GM12878 (cell line): ENCODE measurements around the gene COL9A3. TPM values are rescaled to one million over a fixed set of nuclear protein-coding genes. Genes with fewer than 3 reads are reported as not detected.

Experiments used
- ATAC-seq: fragments of 200-7000 bp; cut with Tn5 transposase; 3 replicates; pipeline ENCODE4 v1.9.1; 2020; ENCODE audit warnings: mild to moderate bottlenecking, moderate library complexity
- BruUV-seq: library from RNA; stranded (reverse); fragments of 400-500 nt; replicated peaks from 2 replicates; lab custom pipeline; 2021; lab: Mats Ljungman, UMichigan
- CTCF ChIA-PET: fragments of 300-600 bp; sonication (Branson Sonifier 250); formaldehyde crosslinking; extraction: SDS; loops from one replicate; lab custom pipeline; 2021; ENCODE audit warnings: inconsistent platforms; lab: Yijun Ruan, JAX
- POLR2A ChIA-PET: fragments of 350-600 bp; formaldehyde crosslinking; extraction: SDS; loops from one replicate; lab custom pipeline; 2021; ENCODE audit warnings: inconsistent platforms; lab: Charles Lee
- RAD21 ChIA-PET: fragments of 300-600 bp; sonication (Branson Sonifier 250); formaldehyde crosslinking; loops from one replicate; lab custom pipeline; 2023; ENCODE audit warnings: antibody characterized with exemption; ENCODE audit not compliant: unreplicated experiment; lab: Charles Lee
- SMC1A ChIA-PET: fragments of 300-600 bp; sonication (Branson Sonifier 250); formaldehyde crosslinking; loops from one replicate; lab custom pipeline; 2023; ENCODE audit not compliant: unreplicated experiment, uncharacterized antibody; lab: Charles Lee
- DNase-seq: peaks from one replicate; pipeline ENCODE4 v3.0.0-alpha.2; 2011; ENCODE audit warnings: low read depth, low spot score
- FAIRE-seq: peaks from 3 replicates; lab custom pipeline; 2011; peaks lifted over from hg19 to GRCh38; lab: Jason Lieb, UNC
- H2AFZ ChIP-seq: 2 replicates; pipeline ENCODE4 v1.6.0; 2011; ENCODE audit warnings: low read depth, low read length, control low read depth; ENCODE audit not compliant: control insufficient read depth
- H3K27ac ChIP-seq: 2 replicates; pipeline ENCODE4 v1.5.1; 2011; ENCODE audit warnings: control low read depth; ENCODE audit not compliant: control insufficient read depth, insufficient read depth
- H3K27me3 ChIP-seq, 2 experiments: replicated peaks in 1 of 2; 2 replicates each; pipeline versions ENCODE4 v1.6.0 to v1.6.1; 2011; ENCODE audit warnings: low read length in 1 of 2; ENCODE audit not compliant: control insufficient read depth in 2 of 2, insufficient read depth in 2 of 2
- H3K36me3 ChIP-seq, 2 experiments: 2 replicates each; pipeline ENCODE4 v1.5.1; 2011; ENCODE audit warnings: low read length in 1 of 2; ENCODE audit not compliant: control insufficient read depth in 2 of 2, insufficient read depth in 2 of 2
- H3K4me1 ChIP-seq: 2 replicates; pipeline ENCODE4 v1.6.1; 2011; ENCODE audit warnings: mild to moderate bottlenecking, low read length, moderate library complexity, mixed read lengths; ENCODE audit not compliant: control insufficient read depth, insufficient read depth
- H3K4me2 ChIP-seq: 2 replicates; pipeline ENCODE4 v1.6.0; 2011; ENCODE audit warnings: control low read depth; ENCODE audit not compliant: control insufficient read depth, insufficient read depth
- H3K4me3 ChIP-seq: fragments of 200-600 bp; sonication (generic); 2 replicates; pipeline ENCODE4 v1.5.1; 2016
- H3K79me2 ChIP-seq: 2 replicates; pipeline ENCODE4 v1.6.0; 2011; ENCODE audit warnings: low read length; ENCODE audit not compliant: control insufficient read depth, insufficient read depth
- H3K9ac ChIP-seq: 2 replicates; pipeline ENCODE4 v1.8.0; 2011; ENCODE audit warnings: low read length, control low read depth, mixed read lengths; ENCODE audit not compliant: control insufficient read depth, insufficient read depth
- H3K9me3 ChIP-seq: replicated peaks from 3 replicates; pipeline ENCODE4 v1.5.1; 2011; ENCODE audit warnings: mild to moderate bottlenecking, low read length; ENCODE audit not compliant: control insufficient read depth, insufficient read depth
- H4K20me1 ChIP-seq: 2 replicates; pipeline ENCODE4 v1.6.0; 2011; ENCODE audit not compliant: control insufficient read depth, insufficient read depth
- CEBPZ ChIP-seq: fragments of 150-350 bp; IDR thresholded peaks from 2 replicates; pipeline ENCODE4 v1.6.1; 2016; ENCODE audit warnings: low read depth, low read length
- CHD1 ChIP-seq: IDR thresholded peaks from 2 replicates; pipeline ENCODE4 v1.6.1; 2012; ENCODE audit warnings: low read depth, low read length, improper control_type of control experiment
- EP300 ChIP-seq, 2 experiments: fragments of 150-350 bp in 1 of 2; IDR thresholded peaks; 2 replicates each; pipeline ENCODE4 v1.6.1; 2011 to 2012; ENCODE audit warnings: low read depth in 2 of 2, low read length in 2 of 2, borderline replicate concordance in 1 of 2, improper control_type of control experiment in 1 of 2, inconsistent platforms in 1 of 2; ENCODE audit not compliant: control insufficient read depth in 1 of 2
- ESRRA ChIP-seq: IDR thresholded peaks from 2 replicates; pipeline ENCODE4 v1.6.1; 2012; ENCODE audit warnings: mild to moderate bottlenecking, low read length, improper control_type of control experiment
- IKZF2 ChIP-seq, 2 experiments: fragments of 450-650 bp; IDR thresholded peaks; 2 replicates each; pipeline ENCODE4 v1.6.1; 2017; ENCODE audit warnings: mild to moderate bottlenecking in 2 of 2, moderate library complexity in 2 of 2
- MLLT1 ChIP-seq: fragments of 450-650 bp; IDR thresholded peaks from 2 replicates; pipeline ENCODE4 v1.6.1; 2016; ENCODE audit warnings: mild to moderate bottlenecking
- NFYB ChIP-seq: IDR thresholded peaks from 2 replicates; pipeline ENCODE4 v1.6.1; 2011; ENCODE audit warnings: low read depth, mild to moderate bottlenecking, low read length, improper control_type of control experiment, moderate library complexity; ENCODE audit not compliant: insufficient read depth
- RBBP5 ChIP-seq: fragments of 200-600 bp; sonication (generic); conservative IDR thresholded peaks from 2 replicates; pipeline ENCODE4 v1.6.1; 2016
- SUZ12 ChIP-seq: fragments of 200-600 bp; sonication (generic); IDR thresholded peaks from one replicate; pipeline ENCODE4 v1.6.1; 2018; ENCODE audit warnings: antibody characterized with exemption, mild to moderate bottlenecking; ENCODE audit not compliant: unreplicated experiment
- TCF7 ChIP-seq: IDR thresholded peaks from 2 replicates; pipeline ENCODE4 v1.6.1; 2014; ENCODE audit warnings: antibody characterized with exemption, borderline replicate concordance
- ZBED1 ChIP-seq: IDR thresholded peaks from 2 replicates; pipeline ENCODE4 v1.6.1; 2016; ENCODE audit warnings: borderline replicate concordance
- ZNF622 ChIP-seq: fragments of 450-650 bp; IDR thresholded peaks from 2 replicates; pipeline ENCODE4 v1.6.1; 2017; ENCODE audit warnings: mild to moderate bottlenecking, inconsistent platforms
- WGBS: methylation state at CpG from one replicate; pipeline ENCODE4 v1.1.6; 2016; ENCODE audit warnings: low lambda C conversion rate; ENCODE audit not compliant: insufficient replicate concordance, insufficient coverage; ENCODE audit errors: missing lambda C conversion rate; 5-methylcytosine and 5-hydroxymethylcytosine counted together
- in situ Hi-C: fragments of 300-500 bp; cut with MboI; formaldehyde crosslinking; loops from 9 replicates; pipeline ENCODE4 v1.14.3; 2018; ENCODE audit warnings: mixed read lengths
- intact Hi-C: fragments of 100-400 bp; cut with micrococcal nuclease; formaldehyde crosslinking; loops from one replicate; pipeline ENCODE4 v1.14.2; 2022; ENCODE audit not compliant: unreplicated experiment
- polyA plus RNA-seq, 11 experiments: library from polyadenylated mRNA; depleted of rRNA in 4 of 11; unstranded in 6 of 11; stranded (reverse) in 5 of 11; fragments of >200 nt; fragmentation: Nextera tagmentation in 4 of 11; fragmentation: Illumina TruSeq in 1 of 11; extraction: Ambion mirVana in 4 of 11; extraction: Trizol in 1 of 11; gene quantifications; 1 replicate in 1 of 11; 2 replicates in 10 of 11; pipeline versions ENCODE4 v1.2.1 to v1.2.3, GENCODE V29; 2011 to 2016; ENCODE audit warnings: inconsistent platforms in 2 of 11, missing spikeins in 2 of 11, low read depth in 1 of 11
- total RNA-seq, 4 experiments: library from RNA; depleted of rRNA in 3 of 4; stranded (reverse); fragments of >200 nt in 3 of 4; fragmentation: Illumina TruSeq in 1 of 4; extraction: Trizol in 1 of 4; gene quantifications; 2 replicates each; pipeline versions ENCODE4 v1.2.1 to v1.2.3, GENCODE V29; 2013 to 2021

COL9A3 gene
- total and polyA plus RNA-seq, 10 of the 15 experiments (the other 5 are each of a cell fraction or from before 2014, with no cell fraction given): 0.09 to 1.7 (median 0.63) TPM; not detected in 1

GRCh38 chr20:62836967-62837490, 20.2 kb downstream of the COL9A3 start:
- intact Hi-C loops (no loop called here), in situ Hi-C loops (no loop called here)
- FAIRE-seq (no peak), DNase-seq (no peak), ATAC-seq (no peak)
- Histone ChIP-seq H3K9me3 (no peaks in the 10 kb centered on the region), H3K4me3 (no peak overlapping the region), H3K4me1 (peaks cover 17% of the 10 kb centered on the region), H2AFZ (no peak overlapping the region), H3K9ac (no peak overlapping the region), H3K36me3 (no peaks in the 10 kb centered on the region), H3K27ac (no peak overlapping the region), H3K27me3 (peaks cover 0 to 3% of the 10 kb centered on the region in 2 experiments; a peak in 2 of 4 replicates), H3K4me2 (no peak overlapping the region), H4K20me1 (no peaks in the 10 kb centered on the region), H3K79me2 (no peaks in the 10 kb centered on the region)
- ChIA-PET RAD21 (no interaction called here), CTCF (no interaction called here), POLR2A (no interaction called here), SMC1A (no interaction called here)
- WGBS: 70% methylated on average over 16 of the region's 19 CpGs
- TF ChIP-seq CEBPZ: no peak
- no peak for TF ChIP-seq IKZF2 (IDR thresholded peaks at IDR 0.05)
- no peak for TF ChIP-seq ESRRA
- TF ChIP-seq RBBP5: no peak
- no peak for TF ChIP-seq SUZ12
- no peak for TF ChIP-seq ZNF622
- no peak for TF ChIP-seq TCF7
- TF ChIP-seq CHD1: no peak
- TF ChIP-seq ZBED1: no peak
- TF ChIP-seq MLLT1: no peak
- TF ChIP-seq EP300 (IDR thresholded peaks at IDR 0.05; ENCODE audit: borderline replicate concordance in 1 of 2, control insufficient read depth in 1 of 2, low read depth in 2 of 2, low read length in 2 of 2): no peak
- no peak for TF ChIP-seq NFYB
- BruUV-seq: no TSS peak
